AG04450 (cell line): Measurements from ENCODE around the gene PRX. TPM values are rescaled to one million over a fixed set of nuclear protein-coding genes. Genes with fewer than 3 reads are reported as not detected.
"Not testable (repeated sequence)": the region's sequence is repeated elsewhere in the genome, so short reads cannot be mapped to it uniquely, and the experiment has no call there.

Experiments used
- CTCF ChIA-PET: fragments of 300-600, 350-600 bp; formaldehyde crosslinking; extraction: SDS; loops from one replicate; lab custom pipeline; 2022; ENCODE audit warnings: antibody characterized with exemption, inconsistent platforms; lab: Charles Lee
- POLR2A ChIA-PET: fragments of 350-600 bp; formaldehyde crosslinking; extraction: SDS; loops from one replicate; lab custom pipeline; 2021; ENCODE audit warnings: antibody characterized with exemption, inconsistent platforms; lab: Yijun Ruan, JAX
- DNase-seq: peaks from one replicate; pipeline ENCODE4 v3.0.0-alpha.2; 2011; ENCODE audit warnings: low read depth, low spot score
- H3K27ac ChIP-seq: one replicate; pipeline ENCODE4 v1.5.1; 2012; ENCODE audit warnings: low read depth, low read length, control low read depth
- H3K27me3 ChIP-seq: one replicate; pipeline ENCODE4 v1.6.0; 2012; ENCODE audit warnings: low read length; ENCODE audit not compliant: control insufficient read depth, insufficient read depth
- H3K4me3 ChIP-seq: 2 replicates; pipeline ENCODE4 v1.5.1; 2011; ENCODE audit warnings: mild to moderate bottlenecking, low read depth, low read length, control low read depth
- H3K9me3 ChIP-seq: 2 replicates; pipeline ENCODE4 v1.5.1; 2012; ENCODE audit warnings: low read length; ENCODE audit not compliant: control insufficient read depth, insufficient read depth
- CTCF ChIP-seq: IDR thresholded peaks from 2 replicates; pipeline ENCODE4 v1.5.1; 2011; ENCODE audit warnings: low read depth, low read length, control low read depth, inconsistent platforms
- polyA plus RNA-seq: library from polyadenylated mRNA; depleted of rRNA; stranded (reverse); fragments of >200 nt; gene quantifications from 2 replicates; pipeline ENCODE4 v1.2.3, GENCODE V29; 2011

Gene PRX
- polyA plus RNA-seq, 1 experiment = 1.8 TPM

GRCh38 chr19:40410030-40410389, 3.2 kb downstream of the PRX start:
- no peak for TF ChIP-seq CTCF
- no peaks in the 10 kb centered on the region; the same call in 1 of the 2 replicates for H3K9me3 ChIP-seq
- DNase-seq = no peak
- ChIA-PET POLR2A (no interaction called here), CTCF (interaction anchor here (4.5 kb wide), 1 partner anchor 11 kb away, joined by 35 read pairs; no protein-coding TSS in a partner anchor)
- no peak overlapping the region for H3K4me3 ChIP-seq
- no peaks in the 10 kb centered on the region for H3K27me3 ChIP-seq
- H3K27ac ChIP-seq = no peak overlapping the region

- H3K27ac ChIP-seq, H3K27me3 ChIP-seq, DNase-seq, POLR2A ChIA-PET, H3K9me3 ChIP-seq, H3K4me3 ChIP-seq: not testable (repeated sequence)
- CTCF ChIA-PET = interaction anchor here (1.6 to 4.5 kb wide), 2 partner anchors 12 kb away, joined by 5 to 35 read pairs; no protein-coding TSS in a partner anchor
Observed at GRCh38 chr19:40408598-40408925, 4.6 kb downstream of the PRX start.

GRCh38 chr19:40407714-40408597, 5.2 kb downstream of the PRX start:
- no peak for TF ChIP-seq CTCF
- no peak for DNase-seq
- H3K9me3 ChIP-seq = no peaks in the 10 kb centered on the region
- no peaks in the 10 kb centered on the region for H3K27me3 ChIP-seq
- ChIA-PET CTCF (interaction anchor here (1.6 kb wide), 1 partner anchor 13 kb away, joined by 5 read pairs; no protein-coding TSS in a partner anchor), POLR2A (interaction anchor here (0.9 kb wide), 1 partner anchor 18 kb away, joined by 3 read pairs; no protein-coding TSS in a partner anchor)
- no peak overlapping the region for H3K27ac ChIP-seq
- no peak overlapping the region for H3K4me3 ChIP-seq

- DNase-seq = peak; percentile 82
- POLR2A ChIA-PET = interaction anchor here (0.6 to 1.9 kb wide), 5 partner anchors 18 to 484 kb away, joined by 3 to 12 read pairs (median 8); partner anchors contain the start of genes C19orf47, PLD3 and SERTAD1
- TF ChIP-seq CTCF = no peak
- Histone ChIP-seq H3K27ac (peak overlapping the region; percentile 47), H3K27me3 (no peaks in the 10 kb centered on the region), H3K9me3 (no peaks in the 10 kb centered on the region; the same call in 1 of the 2 replicates), H3K4me3 (peak overlapping the region; percentile 63)
- CTCF ChIA-PET = interaction anchor here (0.6 to 1.9 kb wide), 4 partner anchors 17 to 98 kb away, joined by 3 to 11 read pairs (median 3); no protein-coding TSS in a partner anchor
Observed at GRCh38 chr19:40403262-40403984, 9.8 kb downstream of the PRX start.

GRCh38 chr19:40400559-40400958, 12.6 kb downstream of the PRX start:
- no peaks in the 10 kb centered on the region for H3K27me3 ChIP-seq
- no peak for DNase-seq
- no peak overlapping the region for H3K4me3 ChIP-seq
- no peak overlapping the region for H3K27ac ChIP-seq
- ChIA-PET POLR2A (no interaction called here), CTCF (no interaction called here)
- no peaks in the 10 kb centered on the region; the same call in 1 of the 2 replicates for H3K9me3 ChIP-seq
- no peak for TF ChIP-seq CTCF
